HG03139 (cell line): Measurements from ENCODE around the gene NEFH.
"Not testable (repeated sequence)": the region's sequence is repeated elsewhere in the genome, so short reads cannot be mapped to it uniquely, and the experiment has no call there.

ENCODE experiments used
- ATAC-seq: cut with Tn5 transposase; IDR thresholded peaks from one replicate; pipeline ENCODE4 v1.9.1; 2021; ENCODE audit not compliant: unreplicated experiment

NEFH gene

GRCh38 chr22:29489127-29489780 lies 9.2 kb downstream of the NEFH start:
- ATAC-seq = not testable (repeated sequence)

- no peak for ATAC-seq
Measured at GRCh38 chr22:29491012-29491411, 11.0 kb downstream of the NEFH start.

- ATAC-seq = no peak
Measured at GRCh38 chr22:29493636-29494035, 13.6 kb downstream of the NEFH start.

- no peak for ATAC-seq
Measured at GRCh38 chr22:29499852-29500251, 19.8 kb downstream of the NEFH start.

- ATAC-seq = no peak
Measured at GRCh38 chr22:29503811-29504372, 23.9 kb downstream of the NEFH start.

- no peak for ATAC-seq
Measured at GRCh38 chr22:29509298-29509697, 29.3 kb downstream of the NEFH start.

- ATAC-seq = no peak
Measured at GRCh38 chr22:29509815-29510214, 29.8 kb downstream of the NEFH start.

- ATAC-seq = no peak
Measured at GRCh38 chr22:29510542-29510941, 30.5 kb downstream of the NEFH start.

- no peak for ATAC-seq
Measured at GRCh38 chr22:29511126-29511862, 31.3 kb downstream of the NEFH start.

GRCh38 chr22:29512031-29512430 lies 32.0 kb downstream of the NEFH start:
- ATAC-seq = no peak

GRCh38 chr22:29517215-29517908 lies 37.3 kb downstream of the NEFH start:
- no peak for ATAC-seq

GRCh38 chr22:29518427-29518826 lies 38.4 kb downstream of the NEFH start:
- ATAC-seq = no peak

- ATAC-seq = no peak
Measured at GRCh38 chr22:29519996-29520395, 40.0 kb downstream of the NEFH start.

GRCh38 chr22:29520851-29521250 lies 40.8 kb downstream of the NEFH start:
- no peak for ATAC-seq

GRCh38 chr22:29521526-29521925 lies 41.5 kb downstream of the NEFH start:
- no peak for ATAC-seq

- ATAC-seq = no peak
Measured at GRCh38 chr22:29523761-29524160, 43.7 kb downstream of the NEFH start.

GRCh38 chr22:29524442-29525191 lies 44.6 kb downstream of the NEFH start:
- no peak for ATAC-seq

- no peak for ATAC-seq
Measured at GRCh38 chr22:29528144-29528543, 48.1 kb downstream of the NEFH start.

- no peak for ATAC-seq
Measured at GRCh38 chr22:29530716-29531115, 50.7 kb downstream of the NEFH start.

GRCh38 chr22:29531419-29531818 lies 51.4 kb downstream of the NEFH start:
- ATAC-seq = no peak

GRCh38 chr22:29536411-29536810 lies 56.4 kb downstream of the NEFH start:
- ATAC-seq = no peak
